DMS53 treated with DMSO at 0.1 percent for 48 hours (cell line): ENCODE data around the gene TWIST2.

Experiments
- DNase-seq: peaks from one replicate; lab custom pipeline; 2025; ENCODE audit not compliant: unreplicated experiment; lab: John Stamatoyannopoulos, UW

The TWIST2 gene

DNA sequence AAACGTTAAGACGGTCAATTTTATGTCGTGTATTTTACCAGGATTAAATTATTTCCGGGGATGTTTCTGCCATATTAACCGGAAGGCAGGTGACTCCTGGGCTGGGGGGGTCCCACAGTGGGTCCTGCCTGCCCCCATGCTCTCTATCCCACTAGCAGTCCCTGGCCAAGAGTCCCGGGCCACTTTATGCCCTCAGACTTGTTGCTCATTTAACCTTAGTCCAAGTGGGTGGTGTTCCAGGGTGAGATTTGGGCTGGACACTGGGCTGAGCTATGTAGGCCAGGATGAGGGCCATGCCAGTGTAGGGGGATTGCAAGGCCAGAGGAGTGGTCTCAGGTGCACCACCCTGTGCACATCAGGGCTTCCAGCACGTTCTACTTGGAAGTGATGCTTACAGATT is 24.1 kb downstream of the TWIST2 start:
- DNase-seq = no peak

DNA sequence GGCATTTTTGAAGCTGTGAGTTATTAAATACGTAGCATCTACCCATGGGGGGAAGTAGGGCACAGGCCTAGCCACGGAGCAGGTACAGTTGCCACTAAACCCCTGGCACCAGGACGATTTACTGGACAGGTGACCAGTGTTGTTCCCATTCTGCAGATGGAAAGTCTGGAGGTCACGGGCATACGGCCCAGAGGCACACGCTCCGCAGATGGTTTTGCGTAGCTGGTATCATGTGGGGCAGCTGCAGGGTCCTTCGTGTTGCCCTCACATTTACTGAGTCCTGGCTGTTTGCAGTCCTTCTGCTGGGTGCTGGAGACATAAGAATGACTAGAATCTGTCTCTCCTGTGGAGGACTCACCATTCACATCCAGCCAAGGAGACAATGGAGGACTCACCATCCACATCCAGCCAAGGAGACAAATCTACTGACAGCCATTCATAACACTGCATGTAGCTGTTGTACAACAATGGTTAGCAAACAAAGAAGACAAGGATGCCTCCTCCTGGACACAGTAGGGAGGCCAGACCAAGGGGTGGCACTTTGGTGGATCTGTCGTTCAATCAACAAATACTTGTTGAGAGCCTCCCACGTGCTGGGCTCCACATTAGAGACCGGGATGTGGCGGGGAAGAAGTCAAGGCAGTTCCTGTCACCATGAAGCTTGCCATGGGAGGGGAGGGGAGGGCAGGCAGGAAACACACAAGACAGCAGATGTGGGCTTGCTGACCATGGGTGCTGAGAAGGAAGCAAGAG is 24.9 kb downstream of the TWIST2 start:
- DNase-seq = no peak

DNA sequence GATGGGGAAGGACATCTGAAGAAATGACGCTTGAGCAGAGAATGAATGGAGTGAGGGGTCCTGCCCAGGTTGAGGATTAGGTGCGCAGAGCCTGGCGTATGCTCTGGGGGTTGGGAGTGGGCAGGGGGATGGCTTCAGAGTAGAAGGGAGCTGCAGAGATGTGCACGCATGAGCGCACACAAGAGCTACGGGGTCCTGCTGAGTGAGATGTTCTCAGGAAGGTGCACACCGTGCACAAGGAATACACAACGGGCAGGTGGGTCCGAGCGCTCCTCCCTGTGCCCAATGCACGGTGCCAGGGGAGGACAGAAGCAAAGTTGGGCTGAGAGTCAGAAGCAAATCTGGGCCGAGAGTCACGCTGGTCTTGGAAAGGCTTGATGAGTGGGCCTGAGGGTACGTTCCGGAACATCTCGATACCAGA is 25.5 kb downstream of the TWIST2 start:
- DNase-seq = no peak

DNA sequence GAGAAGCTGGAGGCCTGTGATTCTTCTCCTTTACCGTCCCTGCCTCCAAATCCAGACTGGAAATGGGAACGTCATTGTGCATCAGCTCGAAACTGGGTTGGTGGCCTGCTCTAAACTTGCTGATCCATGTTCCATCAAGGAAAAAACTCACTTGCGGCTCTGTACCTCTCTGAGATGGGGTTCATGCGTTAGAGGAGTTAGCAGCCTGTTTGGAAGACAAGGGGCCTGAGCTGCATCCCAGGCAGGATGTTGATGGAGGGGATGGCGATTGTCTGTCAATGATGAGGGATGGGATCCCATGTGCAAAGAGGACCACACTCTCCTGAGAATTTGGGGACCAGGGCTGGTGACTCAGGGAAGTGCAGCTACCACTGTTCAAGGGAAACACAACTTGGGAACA is 26.0 kb downstream of the TWIST2 start:
- no peak for DNase-seq

DNA sequence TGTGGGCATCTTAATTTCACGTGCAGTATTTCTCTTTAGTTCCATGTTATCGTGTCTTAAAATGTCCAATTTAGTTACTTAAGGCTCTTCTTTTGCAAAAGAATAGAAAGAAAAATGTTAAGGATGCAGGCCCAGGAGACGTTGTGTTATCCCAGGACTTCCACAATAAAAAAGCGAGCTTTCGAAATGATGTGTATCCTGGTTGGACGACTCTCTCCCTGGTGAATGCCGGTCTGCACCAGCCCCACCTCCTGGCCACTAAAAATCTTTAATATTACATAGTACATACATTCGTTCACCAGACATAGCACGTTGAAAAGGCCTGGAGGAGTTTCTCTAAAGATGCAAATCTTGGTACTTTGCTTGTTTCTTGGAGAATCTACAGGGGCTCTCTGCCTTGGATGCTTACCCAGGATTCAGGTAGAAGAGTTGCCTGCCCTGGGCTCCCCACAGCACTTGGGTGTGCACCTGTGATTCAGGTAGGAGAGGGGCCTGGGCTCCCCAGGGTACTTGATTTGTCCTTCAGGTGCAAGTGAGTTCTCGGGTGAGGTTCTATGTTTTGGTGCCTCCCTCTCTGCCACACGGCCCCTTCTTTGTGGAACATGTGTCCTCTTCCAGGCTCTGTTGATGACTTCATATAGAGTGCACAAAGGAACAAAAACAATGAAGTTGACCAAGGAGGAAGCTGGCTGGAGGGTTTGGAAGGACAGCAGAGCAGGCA is 26.6 kb downstream of the TWIST2 start:
- DNase-seq = no peak

DNA sequence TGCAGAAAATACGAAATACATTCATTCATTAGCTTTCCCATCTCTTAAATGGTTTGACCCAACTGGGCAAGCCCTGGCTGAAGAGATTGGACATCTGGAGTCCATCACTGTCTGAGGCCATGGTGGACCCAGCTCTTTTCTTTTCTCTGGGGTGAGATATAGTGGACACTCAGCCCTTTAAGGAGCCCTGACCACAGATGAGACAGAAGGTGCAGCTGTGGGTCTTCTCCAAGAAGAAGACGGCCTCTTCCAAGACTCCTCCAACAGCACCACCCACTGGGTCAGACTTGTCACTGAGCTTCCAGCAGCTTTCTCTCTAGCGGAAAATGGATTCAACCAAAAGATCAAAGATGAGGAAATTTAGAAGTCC is 27.2 kb downstream of the TWIST2 start:
- DNase-seq = no peak

DNA sequence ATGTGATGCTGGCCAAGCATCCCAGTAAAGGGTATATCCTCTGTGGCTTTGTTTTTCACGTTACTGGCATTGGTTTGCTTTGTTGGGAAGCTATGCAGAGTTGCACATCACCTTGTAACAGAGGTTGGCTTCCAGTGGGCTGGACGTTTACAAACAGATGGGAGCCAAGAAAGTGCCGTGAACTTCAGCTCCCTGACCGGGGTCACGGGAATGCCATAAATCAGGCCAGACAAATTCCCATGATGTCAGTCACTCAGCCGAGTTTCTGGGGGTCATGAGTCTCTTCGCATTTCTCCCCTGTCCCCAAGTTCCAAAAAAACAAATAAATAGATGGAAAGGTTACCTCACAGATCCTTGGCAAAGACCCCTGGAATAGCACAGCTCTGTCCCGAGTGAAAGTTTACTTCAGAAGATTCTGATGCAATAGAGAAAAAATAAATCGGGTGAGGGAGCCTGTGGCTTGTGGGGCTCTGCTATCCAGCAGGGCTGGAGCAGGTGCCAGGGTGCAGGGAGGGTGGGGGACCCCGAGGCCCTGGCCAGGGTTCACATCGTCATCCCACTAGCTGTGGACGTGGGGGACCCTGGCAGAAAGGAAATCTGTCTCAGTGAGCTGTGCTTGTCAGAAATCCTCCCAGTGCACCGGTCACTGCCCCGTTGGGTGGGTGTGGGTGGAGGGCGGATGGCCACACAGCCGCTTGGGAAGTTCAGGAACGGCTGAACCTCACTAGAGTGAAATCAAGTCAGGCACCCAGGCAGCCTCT is 27.8 kb downstream of the TWIST2 start:
- DNase-seq = no peak

DNA sequence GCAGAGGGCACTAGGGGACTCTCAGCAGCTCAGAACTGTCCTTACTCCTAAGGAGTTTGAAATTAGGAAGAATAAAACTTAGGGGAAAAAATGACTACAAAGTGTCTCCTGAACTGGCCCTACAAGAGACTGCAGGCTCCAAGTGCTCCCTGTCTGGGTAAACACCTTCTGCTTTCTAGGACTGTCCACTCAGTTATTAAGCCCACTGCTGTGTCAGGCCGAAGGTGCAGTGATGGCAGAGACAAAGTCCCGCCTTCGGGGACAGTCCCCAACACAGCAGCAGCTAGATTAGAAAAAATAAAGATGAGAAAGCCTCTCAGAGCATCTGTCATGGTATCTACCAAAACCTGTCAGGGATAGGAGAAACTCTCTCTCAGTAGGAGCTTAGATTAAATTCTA is 28.3 kb downstream of the TWIST2 start:
- no peak for DNase-seq

DNA sequence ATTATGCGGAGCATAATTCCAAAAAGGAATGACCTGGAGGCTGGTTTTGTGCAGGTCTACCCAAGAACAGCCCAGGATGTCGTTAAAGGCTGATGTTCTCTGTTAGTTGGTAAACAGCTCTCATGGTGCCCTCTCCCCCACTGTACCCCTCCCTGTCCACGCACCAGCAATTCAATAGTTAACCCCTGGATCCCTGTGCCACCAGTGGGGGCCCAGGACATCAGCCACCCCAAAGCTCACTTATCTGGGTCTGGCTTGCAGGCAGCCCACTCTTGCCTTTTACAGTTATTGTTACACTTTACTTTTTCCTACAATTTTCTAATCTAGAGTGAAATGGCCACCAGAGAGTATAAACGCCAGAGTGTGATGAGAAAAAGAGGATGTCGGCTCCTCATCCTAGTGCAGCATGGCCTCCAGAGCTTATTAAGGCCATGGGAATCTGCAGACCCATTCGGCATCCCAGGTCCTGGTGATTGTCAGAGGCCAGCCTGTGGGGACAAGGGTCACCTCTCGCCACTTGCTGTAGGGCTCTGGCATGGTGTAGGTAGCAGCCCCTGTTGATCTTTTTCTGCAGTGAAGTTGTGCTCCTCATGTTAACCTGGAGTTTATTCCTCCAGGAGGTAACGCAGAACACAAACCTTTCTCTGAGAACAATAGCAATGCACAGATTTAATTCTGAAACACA is 30.3 kb downstream of the TWIST2 start:
- no peak for DNase-seq

DNA sequence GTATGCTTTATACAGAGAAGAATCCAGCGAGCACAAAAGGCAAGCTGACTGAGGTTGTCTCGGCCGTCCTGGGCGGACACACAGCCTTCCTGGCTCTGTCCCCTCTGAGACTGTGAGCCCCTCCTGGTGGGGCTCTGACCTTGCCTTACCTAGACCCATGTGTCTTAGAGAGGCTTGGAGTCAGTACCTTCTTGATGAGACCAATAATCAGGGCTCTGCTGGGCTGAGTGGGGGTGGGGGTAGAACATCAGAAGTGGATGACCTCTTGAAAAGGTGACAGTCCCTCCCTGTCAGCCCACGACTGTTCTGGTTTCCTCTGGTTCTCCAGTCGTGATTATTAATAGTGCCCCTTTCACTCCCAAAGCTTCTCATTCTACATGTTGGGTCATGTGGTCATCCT is 31.2 kb downstream of the TWIST2 start:
- no peak for DNase-seq

DNA sequence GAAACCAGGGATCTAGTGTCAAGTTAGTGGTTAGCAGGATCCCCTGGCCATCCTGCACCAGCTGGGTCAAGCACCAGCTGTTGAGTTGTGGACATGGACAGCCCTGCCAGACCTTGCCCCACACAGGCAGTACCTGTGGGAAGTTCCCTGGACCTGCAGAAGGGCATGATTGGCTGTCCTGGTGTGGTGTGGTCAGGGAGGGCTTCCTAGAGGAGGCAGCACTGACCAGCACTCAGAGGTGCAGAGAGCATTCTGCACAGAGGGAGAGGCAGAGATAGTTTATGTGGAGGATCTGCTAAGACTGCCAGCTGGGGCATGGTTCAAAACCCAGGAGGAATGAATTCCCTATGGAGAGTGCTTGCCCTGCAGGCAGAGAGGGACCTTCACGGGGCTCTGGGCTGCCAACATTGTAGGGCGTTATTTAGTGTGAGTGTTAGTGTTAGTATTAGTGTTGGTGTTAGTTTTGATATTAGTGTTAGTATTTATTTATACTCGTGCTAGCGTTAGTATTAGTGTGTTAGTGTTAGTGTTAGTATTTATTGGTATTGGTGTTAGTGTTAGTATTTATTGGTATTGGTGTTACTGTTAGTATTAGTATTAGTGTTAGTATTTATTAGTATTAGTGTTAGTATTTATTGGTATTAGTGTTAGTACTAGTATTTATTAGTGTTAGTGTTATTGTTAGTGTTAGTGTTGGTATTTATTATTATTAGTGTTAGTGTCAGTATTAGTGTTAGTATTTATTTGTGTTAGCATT is 31.9 kb downstream of the TWIST2 start:
- no peak for DNase-seq

DNA sequence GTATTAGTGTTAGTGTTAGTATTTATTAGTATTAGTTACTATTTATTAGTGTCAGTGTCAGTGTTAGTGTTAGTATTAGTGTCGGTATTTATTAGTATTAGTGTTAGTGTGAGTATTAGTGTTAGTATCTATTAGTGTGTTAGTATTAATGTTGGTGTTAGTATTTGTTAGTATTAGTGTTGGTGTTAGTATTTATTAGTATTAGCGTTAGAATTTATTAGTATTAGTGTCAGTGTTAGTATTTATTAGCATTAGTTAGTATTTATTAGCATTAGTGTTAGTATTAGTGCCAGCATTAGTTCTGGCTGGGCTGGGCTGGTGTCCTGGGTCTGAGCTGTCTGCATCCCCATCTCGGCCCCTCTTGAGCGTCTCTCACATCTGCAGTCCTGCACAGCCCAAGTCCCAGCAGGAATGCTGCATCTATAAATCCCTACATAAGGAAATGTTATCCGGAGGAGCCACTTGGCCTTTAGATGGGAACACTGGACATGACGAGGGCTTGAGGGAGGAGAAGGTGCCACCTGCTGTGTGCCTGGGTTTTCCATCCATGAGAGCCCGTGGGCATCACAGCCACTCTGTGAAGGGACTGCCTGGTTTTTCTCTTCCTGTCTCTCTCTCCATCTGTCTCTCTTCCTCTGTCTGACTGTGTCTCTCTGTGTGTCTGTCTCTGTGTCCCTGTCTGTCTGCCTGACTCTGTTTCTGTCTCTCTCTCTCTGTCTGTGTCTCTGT is 33.6 kb downstream of the TWIST2 start:
- no peak for DNase-seq

DNA sequence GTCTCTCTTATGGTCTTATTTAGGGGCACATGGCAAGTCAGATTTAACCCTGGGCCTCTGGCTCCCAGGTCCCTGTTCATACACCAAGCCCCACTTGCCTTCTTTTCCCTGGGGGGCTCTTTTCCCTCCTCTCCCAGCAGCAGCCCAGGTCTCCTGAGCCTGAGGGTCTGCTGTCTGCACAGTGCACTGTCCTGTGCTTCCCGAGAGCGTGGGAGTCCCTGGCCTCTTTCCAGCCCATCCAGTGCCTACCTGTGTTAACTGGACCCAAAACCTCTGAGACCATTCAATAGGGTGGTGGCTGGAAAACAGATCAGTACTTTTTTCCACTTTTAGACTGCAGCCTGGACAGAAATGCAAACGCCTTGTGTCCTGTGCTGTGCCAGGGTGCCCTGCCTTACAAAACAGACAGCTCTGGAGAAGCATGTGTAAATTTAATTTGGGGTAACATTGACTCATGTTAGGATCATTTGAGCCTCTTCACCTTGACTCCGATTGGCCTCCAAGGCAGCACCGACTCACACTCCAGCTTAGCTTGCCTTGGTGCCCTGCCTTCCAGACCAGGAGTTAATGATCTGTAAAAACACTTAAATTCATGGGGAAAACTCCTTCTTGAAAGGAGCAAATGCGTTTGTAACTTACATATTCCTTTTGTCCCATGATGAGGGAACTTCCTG is 34.3 kb downstream of the TWIST2 start:
- no peak for DNase-seq

DNA sequence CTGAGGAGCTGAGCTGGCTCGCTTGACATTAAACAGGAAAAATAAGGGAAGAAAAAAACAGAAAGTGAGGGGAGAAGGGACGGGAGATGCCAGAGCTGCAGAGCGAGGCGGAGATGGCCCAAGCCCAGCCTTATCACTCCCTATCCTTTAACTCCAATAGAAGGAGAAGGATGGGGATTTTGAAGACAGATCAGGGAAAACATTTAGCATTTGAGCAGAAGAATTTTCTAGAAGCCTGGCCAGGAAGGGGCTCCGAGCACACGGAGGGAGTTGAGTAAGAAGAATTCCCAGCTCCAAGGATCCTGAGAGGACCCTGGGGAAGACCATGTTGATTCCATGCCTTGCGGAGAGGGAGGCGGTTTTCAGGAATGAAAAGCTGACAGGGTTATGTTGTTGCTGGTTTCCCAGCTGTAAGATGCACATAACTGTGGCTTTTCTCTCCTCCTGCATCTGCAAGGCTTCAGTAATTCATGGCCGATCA is 35.6 kb downstream of the TWIST2 start:
- DNase-seq = no peak

DNA sequence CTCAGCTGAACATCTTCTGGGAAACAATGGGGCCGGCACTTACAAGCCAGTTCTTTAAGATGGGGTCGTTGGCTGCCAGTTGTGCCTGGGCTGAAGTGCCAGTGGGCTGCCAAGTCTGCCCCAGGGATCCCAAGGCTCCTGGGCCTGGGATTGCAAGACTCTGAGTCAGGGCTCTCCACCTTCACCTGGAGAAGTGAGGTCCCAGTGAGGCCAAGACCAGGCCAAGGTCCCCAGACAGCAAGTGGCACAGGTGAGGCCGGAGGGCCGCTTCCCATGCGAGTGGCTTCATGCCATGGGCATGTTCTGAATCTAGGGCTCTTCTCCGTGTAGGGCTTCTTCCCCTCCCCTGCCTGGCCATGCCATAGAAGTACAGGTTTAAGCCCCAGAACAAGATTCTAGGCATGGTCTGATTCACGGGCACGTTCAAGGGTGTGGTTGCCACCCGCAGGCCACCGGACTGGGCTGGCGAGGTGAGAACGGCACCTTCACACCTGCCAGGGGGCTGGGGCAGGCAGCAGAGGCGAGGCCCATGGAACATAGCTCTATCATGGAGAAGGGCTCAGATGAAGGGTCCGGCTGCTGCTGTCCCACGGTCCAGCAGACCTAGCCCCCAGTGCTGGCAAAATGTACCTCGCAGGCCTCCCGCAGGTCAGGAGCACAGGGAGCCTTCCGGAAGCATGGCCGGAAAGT is 36.4 kb downstream of the TWIST2 start:
- DNase-seq = no peak

DNA sequence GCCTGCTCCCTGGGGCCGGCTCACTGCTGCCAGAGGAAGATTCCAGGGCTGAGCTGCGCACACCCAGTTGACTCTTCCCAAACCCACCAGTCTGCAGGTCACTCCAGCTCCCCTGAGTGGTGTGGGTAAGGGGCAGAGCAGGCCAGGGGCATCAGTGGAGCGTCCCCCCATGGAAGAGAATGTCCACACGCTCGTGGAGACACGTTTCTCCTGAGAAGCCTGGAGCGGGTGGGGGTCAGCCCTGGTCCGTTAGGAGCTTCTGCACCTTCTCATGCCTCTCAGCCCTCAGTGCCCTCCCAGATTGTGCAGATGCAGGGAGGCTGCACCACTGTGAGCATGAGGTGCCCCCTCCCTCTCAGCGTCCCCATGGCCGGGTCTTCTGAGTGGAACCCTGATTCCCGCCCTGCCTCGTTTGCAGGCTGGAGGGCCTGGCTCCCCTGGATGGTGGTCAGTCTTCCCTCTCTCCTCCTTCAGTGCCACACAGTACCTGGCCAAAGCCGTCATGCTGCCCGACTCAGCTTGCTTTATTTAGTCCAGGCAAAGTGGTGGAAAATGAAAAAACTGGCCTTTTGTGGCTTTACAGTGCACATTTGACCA is 37.0 kb downstream of the TWIST2 start:
- DNase-seq = no peak

DNA sequence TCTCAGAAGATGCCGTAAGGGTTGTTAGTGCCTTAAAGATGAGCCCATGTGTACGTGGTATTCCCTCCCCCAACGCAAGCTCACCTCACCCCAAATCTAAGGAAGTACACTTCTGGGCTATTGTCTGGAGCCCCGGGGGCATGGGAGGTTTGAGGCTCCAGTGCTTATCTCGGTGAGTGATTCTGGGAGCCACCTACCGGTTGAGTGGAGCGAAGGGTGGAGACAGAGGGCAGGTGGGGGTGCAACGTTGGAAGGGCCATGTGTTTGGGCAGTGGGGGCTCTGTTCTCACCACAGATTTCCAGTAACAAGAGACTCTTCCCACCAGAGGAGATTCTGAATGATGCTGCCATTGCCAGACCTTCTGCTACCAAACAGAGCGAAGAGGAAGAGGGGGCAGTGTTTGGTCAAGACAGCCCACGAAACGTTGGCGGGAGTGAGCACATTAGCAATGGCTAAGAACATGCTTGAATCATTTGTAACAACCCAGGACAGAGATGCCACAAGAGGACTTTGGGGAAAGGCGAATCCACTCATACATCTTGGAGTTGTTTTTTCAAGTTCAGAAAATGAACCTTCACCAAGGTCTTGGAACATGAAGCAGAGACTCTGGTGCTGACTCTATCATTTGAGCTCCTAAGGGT is 38.7 kb downstream of the TWIST2 start:
- no peak for DNase-seq

DNA sequence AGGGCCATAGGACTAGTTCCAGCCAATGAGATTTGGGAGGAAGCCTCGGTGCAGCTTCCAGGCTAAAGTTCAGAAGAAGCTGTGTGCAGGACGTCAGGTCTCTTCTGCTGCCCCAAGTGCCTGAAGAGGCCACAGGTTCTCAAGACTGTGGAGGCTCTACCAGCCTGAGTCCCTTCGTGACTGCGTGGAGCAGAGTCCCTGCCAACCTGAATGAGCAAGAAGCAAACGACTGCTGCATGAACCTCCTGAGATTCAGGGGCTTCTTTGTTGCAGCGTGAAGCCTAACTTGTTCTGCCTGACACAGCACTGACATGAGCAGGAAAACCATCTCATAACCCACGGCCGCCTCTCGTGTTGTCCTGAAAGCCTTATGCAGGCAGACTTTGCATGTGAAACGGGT is 39.7 kb downstream of the TWIST2 start:
- DNase-seq = no peak
